Tibial artery (tissue), 4 donors: ENCODE measurements around the gene PPBP.

ENCODE experiments used
- DNase-seq, 2 donors: peaks; one replicate each; pipeline ENCODE4 v3.0.0-alpha.2; 2019
- H3K27ac ChIP-seq, 2 donors: fragments of 200-600 bp; sonication (generic) in 1 of 2; 1 replicate in 1 of 2; 2 replicates in 1 of 2; pipeline ENCODE4 v1.5.1; 2018 to 2019; ENCODE audit warnings: mild to moderate bottlenecking in 1 of 2
- H3K27me3 ChIP-seq, 2 donors: fragments of 200-600 bp; sonication (generic) in 1 of 2; one replicate each; pipeline versions ENCODE4 v1.5.1 to v1.6.0; 2016 to 2019
- H3K36me3 ChIP-seq, 3 donors: fragments of 200-600 bp; sonication (generic) in 2 of 3; one replicate each; pipeline ENCODE4 v1.5.1; 2016 to 2019; ENCODE audit warnings: mild to moderate bottlenecking in 2 of 3
- H3K4me1 ChIP-seq, 4 donors: fragments of 200-600 bp; sonication (generic) in 2 of 4; 1 replicate in 3 of 4; 2 replicates in 1 of 4; pipeline ENCODE4 v1.5.1; 2016 to 2019
- H3K4me3 ChIP-seq, 2 donors: fragments of 200-600 bp; sonication (generic) in 1 of 2; 1 replicate in 1 of 2; 2 replicates in 1 of 2; pipeline ENCODE4 v1.5.1; 2018 to 2019; ENCODE audit warnings: mild to moderate bottlenecking in 2 of 2
- H3K9me3 ChIP-seq, 3 donors: fragments of 200-600 bp; sonication (generic) in 1 of 3; one replicate each; pipeline ENCODE4 v1.5.1; 2016 to 2019
- intact Hi-C: fragments of 100-400 bp; cut with DNase I; formaldehyde crosslinking; loops from one replicate; pipeline ENCODE4 v1.15.0; 2023; ENCODE audit warnings: low total_unique reads
- TF ChIP-seq, protein P1 (sequence below), 2 experiments: fragments of 200-600 bp in 1 of 2; fragments of 450-650 bp in 1 of 2; IDR thresholded peaks; one replicate each; pipeline ENCODE4 v1.5.1; 2017 to 2019; ENCODE audit warnings: antibody characterized with exemption in 2 of 2, mild to moderate bottlenecking in 1 of 2, moderate library complexity in 1 of 2

The PPBP gene

DNA sequence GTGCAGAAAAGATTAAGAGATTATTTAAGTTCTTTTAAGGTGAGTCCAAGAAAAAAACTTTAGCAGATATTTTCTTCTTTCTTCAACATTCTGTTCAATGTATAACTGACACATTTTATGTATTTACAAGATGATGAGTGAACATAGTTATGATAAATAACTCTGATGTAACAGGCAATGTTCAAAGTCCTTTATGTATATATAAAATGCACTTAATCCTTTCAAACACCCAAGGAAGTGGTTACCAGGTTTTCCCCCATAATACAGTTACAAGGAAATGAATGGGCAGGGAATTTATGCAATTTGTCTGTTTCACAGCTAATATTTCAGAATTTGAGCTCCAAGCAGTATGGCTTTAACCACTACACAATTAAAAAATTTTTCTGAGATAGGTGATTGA, 42.3 kb upstream of the PPBP start:
- H3K36me3 ChIP-seq = no peaks in the 10 kb centered on the region
- peaks cover 0 to 6% (median 0%) of the 10 kb centered on the region in 3 donors for H3K9me3 ChIP-seq
- intact Hi-C loops = no loop called here
- H3K4me3 ChIP-seq = no peak overlapping the region
- TF ChIP-seq, protein P1, sequence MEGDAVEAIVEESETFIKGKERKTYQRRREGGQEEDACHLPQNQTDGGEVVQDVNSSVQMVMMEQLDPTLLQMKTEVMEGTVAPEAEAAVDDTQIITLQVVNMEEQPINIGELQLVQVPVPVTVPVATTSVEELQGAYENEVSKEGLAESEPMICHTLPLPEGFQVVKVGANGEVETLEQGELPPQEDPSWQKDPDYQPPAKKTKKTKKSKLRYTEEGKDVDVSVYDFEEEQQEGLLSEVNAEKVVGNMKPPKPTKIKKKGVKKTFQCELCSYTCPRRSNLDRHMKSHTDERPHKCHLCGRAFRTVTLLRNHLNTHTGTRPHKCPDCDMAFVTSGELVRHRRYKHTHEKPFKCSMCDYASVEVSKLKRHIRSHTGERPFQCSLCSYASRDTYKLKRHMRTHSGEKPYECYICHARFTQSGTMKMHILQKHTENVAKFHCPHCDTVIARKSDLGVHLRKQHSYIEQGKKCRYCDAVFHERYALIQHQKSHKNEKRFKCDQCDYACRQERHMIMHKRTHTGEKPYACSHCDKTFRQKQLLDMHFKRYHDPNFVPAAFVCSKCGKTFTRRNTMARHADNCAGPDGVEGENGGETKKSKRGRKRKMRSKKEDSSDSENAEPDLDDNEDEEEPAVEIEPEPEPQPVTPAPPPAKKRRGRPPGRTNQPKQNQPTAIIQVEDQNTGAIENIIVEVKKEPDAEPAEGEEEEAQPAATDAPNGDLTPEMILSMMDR (IDR thresholded peaks at IDR 0.05) = no peak
- DNase-seq = no peak
- no peak overlapping the region for H3K27ac ChIP-seq
- H3K4me1 ChIP-seq = no peaks in the 10 kb centered on the region
- H3K27me3 ChIP-seq = no peaks in the 10 kb centered on the region

DNA sequence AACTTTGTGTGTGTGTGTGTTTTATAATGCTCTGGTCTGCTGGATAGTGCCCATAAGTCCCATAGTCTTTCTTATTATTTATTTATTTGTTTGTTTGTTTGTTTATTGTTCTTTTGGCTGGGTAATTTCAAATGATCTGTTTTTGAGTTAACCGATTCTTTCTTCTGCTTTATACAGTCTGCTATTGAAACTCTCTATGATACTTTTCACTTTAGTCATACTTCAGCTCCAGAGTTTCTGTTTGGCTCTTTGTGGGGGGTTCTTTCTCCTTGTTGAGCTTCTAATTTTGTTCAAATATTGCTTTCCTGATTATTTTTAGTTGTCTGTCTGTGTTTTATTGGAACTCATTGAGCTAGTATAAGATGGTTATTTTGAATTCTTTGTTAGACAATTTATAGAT, 40.5 kb upstream of the PPBP start:
- no peak for DNase-seq
- Histone ChIP-seq H3K9me3 (peaks cover 0 to 6% (median 0%) of the 10 kb centered on the region in 3 donors), H3K4me1 (no peaks in the 10 kb centered on the region), H3K36me3 (no peaks in the 10 kb centered on the region), H3K27ac (no peak overlapping the region), H3K4me3 (no peak overlapping the region), H3K27me3 (no peaks in the 10 kb centered on the region)
- TF ChIP-seq, protein P1 (IDR thresholded peaks at IDR 0.05) = no peak
- intact Hi-C loops = no loop called here

GRCh38 chr4:74023709-74024108, 35.7 kb upstream of the PPBP start:
- no peak for DNase-seq
- peaks cover 0 to 1% (median 0%) of the 10 kb centered on the region in 3 donors for H3K9me3 ChIP-seq
- H3K36me3 ChIP-seq = no peaks in the 10 kb centered on the region
- TF ChIP-seq, protein P1 (IDR thresholded peaks at IDR 0.05) = no peak
- no peaks in the 10 kb centered on the region for H3K27me3 ChIP-seq
- no peak overlapping the region for H3K4me3 ChIP-seq
- intact Hi-C loops = no loop called here
- no peaks in the 10 kb centered on the region for H3K4me1 ChIP-seq
- H3K27ac ChIP-seq = no peak overlapping the region

- Histone ChIP-seq H3K4me1 (no peaks in the 10 kb centered on the region), H3K27me3 (no peaks in the 10 kb centered on the region), H3K4me3 (no peak overlapping the region), H3K27ac (no peak overlapping the region), H3K9me3 (no peaks in the 10 kb centered on the region), H3K36me3 (no peaks in the 10 kb centered on the region)
- intact Hi-C loops = no loop called here
- no peak for DNase-seq
- TF ChIP-seq, protein P1 (IDR thresholded peaks at IDR 0.05) = no peak
Observed at GRCh38 chr4:74021601-74022000, 33.6 kb upstream of the PPBP start.

- Histone ChIP-seq H3K36me3 (no peaks in the 10 kb centered on the region), H3K27ac (no peak overlapping the region), H3K4me3 (no peak overlapping the region), H3K27me3 (no peaks in the 10 kb centered on the region), H3K9me3 (no peaks in the 10 kb centered on the region), H3K4me1 (no peaks in the 10 kb centered on the region)
- no peak for DNase-seq
- intact Hi-C loops = no loop called here
- TF ChIP-seq, protein P1 (IDR thresholded peaks at IDR 0.05) = no peak
Observed at GRCh38 chr4:74018771-74019170, 30.8 kb upstream of the PPBP start.

DNA sequence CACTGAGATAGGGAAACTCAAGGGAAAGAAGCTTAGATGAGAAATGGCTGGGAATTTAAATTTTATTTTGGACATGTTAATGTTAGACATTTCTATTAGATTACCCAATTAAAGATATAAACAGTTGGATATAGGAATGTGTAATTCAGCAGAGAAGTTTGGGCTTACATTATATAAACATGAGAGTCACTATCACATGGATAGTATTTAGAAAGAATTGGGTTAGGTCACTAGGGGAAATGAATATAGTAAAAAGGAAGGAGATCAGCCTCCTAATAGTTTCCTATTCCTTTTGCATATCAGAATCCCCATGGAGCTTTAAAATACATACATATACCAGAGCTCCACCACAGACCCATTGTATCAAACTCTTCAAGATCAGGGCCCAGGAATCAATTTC, 30.1 kb upstream of the PPBP start:
- H3K9me3 ChIP-seq = no peaks in the 10 kb centered on the region
- H3K27me3 ChIP-seq = no peaks in the 10 kb centered on the region
- TF ChIP-seq, protein P1 (IDR thresholded peaks at IDR 0.05) = no peak
- intact Hi-C loops = no loop called here
- H3K27ac ChIP-seq = no peak overlapping the region
- no peaks in the 10 kb centered on the region for H3K36me3 ChIP-seq
- DNase-seq = no peak
- H3K4me3 ChIP-seq = no peak overlapping the region
- no peaks in the 10 kb centered on the region for H3K4me1 ChIP-seq
